ENCODE results near the gene LGI4.

GRCh38 chr19:35144259-35144599 lies 9.4 kb upstream of the LGI4 start:
- TF ChIP-seq CTCF (conservative IDR thresholded peaks at IDR 0.05; ENCODE audit: low read depth, low read length) (no peak), EZH2 (IDR thresholded peaks at IDR 0.05; ENCODE audit: borderline replicate concordance, low read depth, low read length, poor library complexity, severe bottlenecking) (no peak)

Data from A673 (cell line).